Testis (tissue), 2 donors: ENCODE data around the gene LRMDA.

Experiments
- POLR2A ChIP-seq: fragments of 450-650 bp; IDR thresholded peaks from one replicate; pipeline ENCODE4 v1.6.1; 2017; ENCODE audit warnings: antibody characterized with exemption, mild to moderate bottlenecking, moderate library complexity
- TF ChIP-seq, protein P1 (sequence below), 3 experiments: fragments of 450-650 bp in 2 of 3; fragments of 200-600 bp in 1 of 3; sonication (generic) in 1 of 3; IDR thresholded peaks; one replicate each; pipeline ENCODE4 v1.5.1; 2016 to 2019; ENCODE audit warnings: antibody characterized with exemption in 3 of 3, mild to moderate bottlenecking in 2 of 3, moderate library complexity in 1 of 3

DNA sequence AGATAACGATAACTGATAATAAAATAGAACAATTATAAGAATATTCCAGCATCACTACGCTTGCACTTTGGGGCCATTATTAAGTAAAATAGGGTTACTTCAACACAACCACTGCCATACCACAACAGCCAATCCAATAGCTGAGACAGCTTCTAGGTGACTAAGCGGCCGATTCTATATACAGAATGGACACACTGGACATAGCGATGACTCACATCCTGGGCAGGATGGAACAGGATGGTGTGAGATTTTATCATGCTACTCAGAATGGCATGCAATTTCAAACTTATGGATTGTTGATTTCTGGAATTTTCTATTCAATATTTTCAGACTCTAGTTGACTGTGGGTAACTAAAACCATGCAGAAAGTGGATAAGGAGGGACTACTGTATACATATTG lies 920.9 kb downstream of the LRMDA start:
- no peak for TF ChIP-seq POLR2A
- TF ChIP-seq, protein P1, sequence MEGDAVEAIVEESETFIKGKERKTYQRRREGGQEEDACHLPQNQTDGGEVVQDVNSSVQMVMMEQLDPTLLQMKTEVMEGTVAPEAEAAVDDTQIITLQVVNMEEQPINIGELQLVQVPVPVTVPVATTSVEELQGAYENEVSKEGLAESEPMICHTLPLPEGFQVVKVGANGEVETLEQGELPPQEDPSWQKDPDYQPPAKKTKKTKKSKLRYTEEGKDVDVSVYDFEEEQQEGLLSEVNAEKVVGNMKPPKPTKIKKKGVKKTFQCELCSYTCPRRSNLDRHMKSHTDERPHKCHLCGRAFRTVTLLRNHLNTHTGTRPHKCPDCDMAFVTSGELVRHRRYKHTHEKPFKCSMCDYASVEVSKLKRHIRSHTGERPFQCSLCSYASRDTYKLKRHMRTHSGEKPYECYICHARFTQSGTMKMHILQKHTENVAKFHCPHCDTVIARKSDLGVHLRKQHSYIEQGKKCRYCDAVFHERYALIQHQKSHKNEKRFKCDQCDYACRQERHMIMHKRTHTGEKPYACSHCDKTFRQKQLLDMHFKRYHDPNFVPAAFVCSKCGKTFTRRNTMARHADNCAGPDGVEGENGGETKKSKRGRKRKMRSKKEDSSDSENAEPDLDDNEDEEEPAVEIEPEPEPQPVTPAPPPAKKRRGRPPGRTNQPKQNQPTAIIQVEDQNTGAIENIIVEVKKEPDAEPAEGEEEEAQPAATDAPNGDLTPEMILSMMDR (IDR thresholded peaks at IDR 0.05) = no peak
